Endothelial cell (in vitro differentiated cells): ENCODE measurements around the gene DPYD. TPM values are rescaled to one million over a fixed set of nuclear protein-coding genes. Genes with fewer than 3 reads are reported as not detected.

Experiments
- DNase-seq: peaks from one replicate; pipeline ENCODE4 v3.0.0; 2021; ENCODE audit warnings: low spot score
- H3K27ac Mint-ChIP-seq: one replicate; pipeline ENCODE4 v1.8.0; 2021; ENCODE audit warnings: mixed read lengths, inconsistent platforms; ENCODE audit not compliant: unreplicated experiment
- H3K27me3 Mint-ChIP-seq: one replicate; pipeline ENCODE4 v1.8.0; 2021; ENCODE audit warnings: mild to moderate bottlenecking, moderate library complexity, mixed read lengths, inconsistent platforms; ENCODE audit not compliant: unreplicated experiment
- H3K36me3 Mint-ChIP-seq: one replicate; pipeline ENCODE4 v1.8.0; 2021; ENCODE audit warnings: mild to moderate bottlenecking, low read depth, mixed read lengths, inconsistent platforms; ENCODE audit not compliant: unreplicated experiment
- H3K4me1 Mint-ChIP-seq: one replicate; pipeline ENCODE4 v1.8.0; 2021; ENCODE audit warnings: mild to moderate bottlenecking, mixed read lengths, inconsistent platforms; ENCODE audit not compliant: unreplicated experiment
- H3K4me3 Mint-ChIP-seq: one replicate; pipeline ENCODE4 v1.8.0; 2021; ENCODE audit warnings: mild to moderate bottlenecking, mixed read lengths, inconsistent platforms; ENCODE audit not compliant: unreplicated experiment
- H3K9me3 Mint-ChIP-seq: one replicate; pipeline ENCODE4 v1.8.0; 2021; ENCODE audit warnings: mixed read lengths, inconsistent platforms; ENCODE audit not compliant: unreplicated experiment
- CTCF ChIP-seq: fragments of 200-600 bp; sonication (generic); IDR thresholded peaks from one replicate; pipeline ENCODE4 v1.5.0; 2021; ENCODE audit warnings: antibody characterized with exemption; ENCODE audit not compliant: unreplicated experiment
- total RNA-seq: library from RNA; stranded (reverse); fragmentation: NEBNext Ultra II Directional; extraction: Animal tissue kit (Norgen Biotek cat#: 25700); gene quantifications from one replicate; pipeline ENCODE4 v1.2.1, GENCODE V29; 2021; ENCODE audit not compliant: unreplicated experiment

DPYD gene
- total RNA-seq, 1 donor from 2014 or later: 3.4 TPM

- Mint-ChIP-seq H3K27me3 (no peaks in the 10 kb centered on the region), H3K36me3 (no peaks in the 10 kb centered on the region), H3K4me3 (no peak overlapping the region), H3K27ac (no peak overlapping the region), H3K9me3 (no peaks in the 10 kb centered on the region), H3K4me1 (no peaks in the 10 kb centered on the region)
- DNase-seq: no peak
- TF ChIP-seq CTCF: no peak
Observed at GRCh38 chr1:97368296-97368695, 552.5 kb downstream of the DPYD start.

GRCh38 chr1:97366984-97367383, 553.9 kb downstream of the DPYD start:
- Mint-ChIP-seq H3K4me1 (no peaks in the 10 kb centered on the region), H3K27me3 (peaks cover 2% of the 10 kb centered on the region), H3K9me3 (no peaks in the 10 kb centered on the region), H3K27ac (no peak overlapping the region), H3K4me3 (no peak overlapping the region), H3K36me3 (no peaks in the 10 kb centered on the region)
- no peak for TF ChIP-seq CTCF
- DNase-seq: no peak

- Mint-ChIP-seq H3K4me3 (no peak overlapping the region), H3K27ac (no peak overlapping the region), H3K36me3 (no peaks in the 10 kb centered on the region), H3K4me1 (no peaks in the 10 kb centered on the region), H3K27me3 (peaks cover 2% of the 10 kb centered on the region), H3K9me3 (no peaks in the 10 kb centered on the region)
- DNase-seq: no peak
- TF ChIP-seq CTCF: no peak
Observed at GRCh38 chr1:97365026-97365425, 555.8 kb downstream of the DPYD start.

GRCh38 chr1:97364086-97364485, 556.7 kb downstream of the DPYD start:
- no peaks in the 10 kb centered on the region for H3K4me1 Mint-ChIP-seq
- no peaks in the 10 kb centered on the region for H3K9me3 Mint-ChIP-seq
- no peaks in the 10 kb centered on the region for H3K36me3 Mint-ChIP-seq
- no peak overlapping the region for H3K27ac Mint-ChIP-seq
- H3K4me3 Mint-ChIP-seq: no peak overlapping the region
- H3K27me3 Mint-ChIP-seq: peaks cover 2% of the 10 kb centered on the region
- no peak for TF ChIP-seq CTCF
- no peak for DNase-seq

GRCh38 chr1:97356309-97356708, 564.5 kb downstream of the DPYD start:
- Mint-ChIP-seq H3K36me3 (no peaks in the 10 kb centered on the region), H3K27me3 (no peaks in the 10 kb centered on the region), H3K9me3 (no peaks in the 10 kb centered on the region), H3K27ac (no peak overlapping the region), H3K4me1 (peaks cover 21% of the 10 kb centered on the region), H3K4me3 (no peak overlapping the region)
- no peak for DNase-seq
- no peak for TF ChIP-seq CTCF
